ENCODE data around the gene MSRB1. TPM values are rescaled to one million over a fixed set of nuclear protein-coding genes. Genes with fewer than 3 reads are reported as not detected.

The MSRB1 gene
- total RNA-seq, 2 experiments from 2014 or later, result 13.2 to 13.9 TPM

- Mint-ChIP-seq H3K36me3 (ENCODE audit: low read depth) (peaks cover 16% of the 10 kb centered on the region), H3K4me1 (ENCODE audit: low read depth) (peaks cover 30% of the 10 kb centered on the region), H3K27me3 (ENCODE audit: low read depth) (peaks cover 38% of the 10 kb centered on the region), H3K27ac (peak overlapping the region; percentile 32), H3K9me3 (ENCODE audit: insufficient read depth) (no peaks in the 10 kb centered on the region), H3K4me3 (peak overlapping the region; percentile 80)
- DNase-seq (no peak), ATAC-seq (peak; percentile 45)
- ChIA-PET POLR2A (interaction anchor here (0.6 to 2.7 kb wide), 5 partner anchors 9 to 171 kb away, joined by 3 to 24 read pairs (median 5); partner anchors contain the start of genes RPS2, TBL3 and TRAF7), CTCF (interaction anchor here (1.0 to 3.7 kb wide), 6 partner anchors 18 to 156 kb away, joined by 3 to 13 read pairs (median 4); partner anchors contain the start of genes MSRB1, RNF151 and RPS2)
Observed at GRCh38 chr16:1984347-1985225, 41.6 kb upstream of the MSRB1 start.

DNA sequence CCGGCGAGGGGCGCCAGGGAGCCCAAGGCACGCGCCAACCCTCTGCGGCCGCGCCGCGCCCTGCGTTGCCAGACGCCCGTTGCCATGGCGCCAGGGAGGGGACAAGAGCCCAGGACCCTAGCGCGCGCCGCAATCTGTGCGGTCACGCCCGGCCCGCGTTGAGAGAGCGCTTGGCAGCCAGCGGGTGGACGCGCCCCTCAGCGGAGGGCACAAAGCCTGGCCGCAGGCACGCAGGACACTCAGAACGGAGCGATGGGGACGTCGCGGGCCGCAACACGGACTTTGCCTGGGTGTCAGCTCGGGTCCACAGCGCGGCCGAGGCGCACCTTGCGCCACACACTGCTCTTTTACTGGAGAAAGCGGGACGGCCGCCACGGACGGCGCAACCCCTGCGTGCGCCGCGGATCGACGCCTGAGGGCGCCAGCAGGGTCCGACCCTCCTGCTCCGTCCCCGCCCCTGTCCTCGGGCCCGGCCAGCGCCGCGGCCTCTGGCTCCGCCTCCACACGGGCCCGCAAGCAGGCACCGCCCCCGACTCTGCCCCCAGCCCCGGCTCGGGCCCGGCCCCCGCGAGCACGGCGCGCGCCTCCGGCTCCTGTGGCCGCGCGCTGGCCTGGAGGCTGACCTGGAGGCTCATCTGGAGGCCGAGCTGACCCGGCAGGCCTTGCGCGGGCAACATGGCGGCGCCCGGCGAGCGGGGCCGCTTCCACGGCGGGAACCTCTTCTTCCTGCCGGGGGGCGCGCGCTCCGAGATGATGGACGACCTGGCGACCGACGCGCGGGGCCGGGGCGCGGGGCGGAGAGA is 40.7 kb upstream of the MSRB1 start, which contains the start of gene GFER:
Gene GFER (plus strand): TSS at position 650 of the 803 bp plus-strand sequence. CDS start 26 bp downstream, at position 676.
- Mint-ChIP-seq H3K36me3 (ENCODE audit: low read depth) (peaks cover 18% of the 10 kb centered on the region), H3K27ac (peak within 1 kb of the TSS; percentile 32), H3K9me3 (ENCODE audit: insufficient read depth) (no peaks in the 10 kb centered on the region), H3K4me1 (ENCODE audit: low read depth) (peaks cover 27% of the 10 kb centered on the region), H3K27me3 (ENCODE audit: low read depth) (peaks cover 31% of the 10 kb centered on the region), H3K4me3 (peak within 1 kb of the TSS; percentile 80)
- DNase-seq (peak; percentile 80), ATAC-seq (peak; percentile 88)
- CTCF ChIA-PET, result interaction anchor here (1.0 to 3.7 kb wide), 6 partner anchors 17 to 157 kb away, joined by 3 to 13 read pairs (median 4); partner anchors contain the start of genes MSRB1, RNF151 and RPS2
- POLR2A ChIA-PET, result interaction anchor here (0.6 to 2.7 kb wide), 5 partner anchors 8 to 172 kb away, joined by 3 to 24 read pairs (median 5); partner anchors contain the start of genes RPS2, TBL3 and TRAF7

DNA sequence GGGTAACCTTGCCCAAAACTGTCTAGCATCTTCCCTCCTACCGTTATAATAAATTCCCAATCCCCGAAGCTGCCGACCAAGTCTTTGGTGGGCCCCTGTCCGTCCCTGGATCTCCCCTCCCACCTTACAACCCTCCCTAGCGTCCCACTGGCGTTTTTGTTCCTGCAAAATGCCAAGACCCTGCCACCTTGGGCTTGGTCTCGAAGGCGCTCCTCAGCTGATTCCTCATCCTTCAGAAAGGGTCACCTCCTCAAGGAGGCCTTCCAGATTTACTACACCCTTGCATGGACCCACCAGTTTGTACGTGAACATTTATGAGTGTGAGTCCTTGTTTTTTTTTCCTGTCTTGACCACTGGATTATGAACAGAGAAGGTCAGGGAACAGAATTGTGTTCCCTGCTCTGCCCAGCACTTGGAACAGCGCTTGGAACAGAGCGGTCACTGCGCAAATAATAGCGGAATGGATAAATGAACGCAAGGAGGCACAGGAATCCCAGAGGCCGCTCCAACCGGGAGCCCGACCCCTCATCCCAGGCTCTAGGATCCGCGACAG is 40.1 kb upstream of the MSRB1 start:
- H3K27ac Mint-ChIP-seq, result no peak overlapping the region
- H3K9me3 Mint-ChIP-seq (ENCODE audit: insufficient read depth), result no peaks in the 10 kb centered on the region
- DNase-seq (no peak), ATAC-seq (no peak)
- POLR2A ChIA-PET, result interaction anchor here (0.6 to 3.5 kb wide), 4 partner anchors 10 to 18 kb away, joined by 3 to 24 read pairs (median 11); partner anchors contain the start of genes RPS2 and TBL3
- H3K27me3 Mint-ChIP-seq (ENCODE audit: low read depth), result peaks cover 27% of the 10 kb centered on the region
- peak overlapping the region; percentile 80 for H3K4me3 Mint-ChIP-seq
- CTCF ChIA-PET, result interaction anchor here (0.9 to 3.7 kb wide), 5 partner anchors 17 to 157 kb away, joined by 3 to 13 read pairs (median 3); partner anchors contain the start of gene RNF151
- H3K36me3 Mint-ChIP-seq (ENCODE audit: low read depth), result peaks cover 20% of the 10 kb centered on the region
- peaks cover 27% of the 10 kb centered on the region for H3K4me1 Mint-ChIP-seq (ENCODE audit: low read depth)

- ChIA-PET POLR2A (interaction anchor here (0.7 to 3.5 kb wide), 2 partner anchors 10 to 17 kb away, joined by 5 to 18 read pairs; partner anchors contain the start of genes RPS2 and TBL3), CTCF (interaction anchor here (0.9 to 1.5 kb wide), 3 partner anchors 22 to 158 kb away, joined by 3 to 5 read pairs (median 3); no protein-coding TSS in a partner anchor)
- peaks cover 22% of the 10 kb centered on the region for H3K36me3 Mint-ChIP-seq (ENCODE audit: low read depth)
- ATAC-seq (no peak), DNase-seq (no peak)
- peak overlapping the region; percentile 5 for H3K4me3 Mint-ChIP-seq
- no peak overlapping the region for H3K27ac Mint-ChIP-seq
- H3K9me3 Mint-ChIP-seq (ENCODE audit: insufficient read depth), result no peaks in the 10 kb centered on the region
- peaks cover 27% of the 10 kb centered on the region for H3K4me1 Mint-ChIP-seq (ENCODE audit: low read depth)
- H3K27me3 Mint-ChIP-seq (ENCODE audit: low read depth), result peaks cover 27% of the 10 kb centered on the region
Observed at GRCh38 chr16:1982013-1982433, 39.0 kb upstream of the MSRB1 start.

- no peak within 1 kb of the TSS for H3K27ac Mint-ChIP-seq
- H3K4me3 Mint-ChIP-seq, result peak within 1 kb of the TSS; percentile 5
- ChIA-PET POLR2A (interaction anchor here (0.7 to 3.5 kb wide), 3 partner anchors 10 to 17 kb away, joined by 5 to 18 read pairs (median 7); partner anchors contain the start of genes RPS2 and TBL3), CTCF (interaction anchor here (1.0 to 1.5 kb wide), 3 partner anchors 15 to 118 kb away, joined by 3 to 5 read pairs (median 3); no protein-coding TSS in a partner anchor)
- DNase-seq (no peak), ATAC-seq (no peak)
- H3K27me3 Mint-ChIP-seq (ENCODE audit: low read depth), result peaks cover 27% of the 10 kb centered on the region
- H3K9me3 Mint-ChIP-seq (ENCODE audit: insufficient read depth), result no peaks in the 10 kb centered on the region
- peaks cover 16% of the 10 kb centered on the region for H3K36me3 Mint-ChIP-seq (ENCODE audit: low read depth)
- H3K4me1 Mint-ChIP-seq (ENCODE audit: low read depth), result peaks cover 24% of the 10 kb centered on the region
Observed at GRCh38 chr16:1981398-1981836, 38.4 kb upstream of the MSRB1 start, which contains the start of gene NOXO1. TSS of gene NOXO1 (minus strand) at chr16:1981469. CDS start at chr16:1981179, 290 bp downstream.

DNA sequence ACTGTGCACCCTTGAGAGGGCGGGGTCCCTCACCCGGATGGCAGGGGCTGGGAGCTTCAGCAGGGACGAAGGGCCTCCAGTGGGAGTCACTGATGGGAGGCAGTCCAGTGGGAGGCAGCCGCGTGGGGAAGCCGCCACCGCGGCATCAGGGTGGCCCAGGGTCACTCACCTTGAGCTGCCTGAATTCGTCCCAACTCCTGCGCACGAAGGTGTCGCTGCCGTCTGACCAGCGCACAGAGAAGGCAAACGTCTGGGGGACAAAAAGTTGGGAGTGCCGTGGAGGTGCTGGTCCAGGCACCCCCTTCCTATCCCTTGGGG is 37.7 kb upstream of the MSRB1 start:
- Mint-ChIP-seq H3K27ac (no peak overlapping the region), H3K9me3 (ENCODE audit: insufficient read depth) (no peaks in the 10 kb centered on the region), H3K4me3 (no peak overlapping the region), H3K4me1 (ENCODE audit: low read depth) (peaks cover 21% of the 10 kb centered on the region), H3K27me3 (ENCODE audit: low read depth) (peaks cover 27% of the 10 kb centered on the region), H3K36me3 (ENCODE audit: low read depth) (peaks cover 18% of the 10 kb centered on the region)
- DNase-seq, result no peak
- ChIA-PET CTCF (interaction anchor here (1.0 to 1.5 kb wide), 3 partner anchors 15 to 118 kb away, joined by 3 to 5 read pairs (median 3); no protein-coding TSS in a partner anchor), POLR2A (interaction anchor here (1.5 to 3.5 kb wide), 2 partner anchors 9 to 16 kb away, joined by 7 to 18 read pairs; partner anchors contain the start of genes RPS2 and TBL3)
- ATAC-seq, result no peak

- DNase-seq, result no peak
- peaks cover 14% of the 10 kb centered on the region for H3K36me3 Mint-ChIP-seq (ENCODE audit: low read depth)
- H3K27me3 Mint-ChIP-seq (ENCODE audit: low read depth), result peaks cover 27% of the 10 kb centered on the region
- ATAC-seq, result no peak
- no peak overlapping the region for H3K27ac Mint-ChIP-seq
- peaks cover 15% of the 10 kb centered on the region for H3K4me1 Mint-ChIP-seq (ENCODE audit: low read depth)
- H3K9me3 Mint-ChIP-seq (ENCODE audit: insufficient read depth), result no peaks in the 10 kb centered on the region
- POLR2A ChIA-PET, result interaction anchor here (1.5 to 3.5 kb wide), 2 partner anchors 8 to 15 kb away, joined by 7 to 18 read pairs; partner anchors contain the start of genes RPS2 and TBL3
- H3K4me3 Mint-ChIP-seq, result no peak overlapping the region
- CTCF ChIA-PET, result interaction anchor here (1.0 to 1.5 kb wide), 2 partner anchors 16 to 117 kb away, joined by 3 read pairs; no protein-coding TSS in a partner anchor
Observed at GRCh38 chr16:1980030-1980769, 37.2 kb upstream of the MSRB1 start.

- ATAC-seq (no peak), DNase-seq (no peak)
- POLR2A ChIA-PET, result interaction anchor here (1.5 to 3.5 kb wide), 2 partner anchors 8 to 15 kb away, joined by 7 to 18 read pairs; partner anchors contain the start of genes RPS2 and TBL3
- H3K36me3 Mint-ChIP-seq (ENCODE audit: low read depth), result peaks cover 18% of the 10 kb centered on the region
- no peak overlapping the region for H3K4me3 Mint-ChIP-seq
- H3K27me3 Mint-ChIP-seq (ENCODE audit: low read depth), result peaks cover 27% of the 10 kb centered on the region
- no peak overlapping the region for H3K27ac Mint-ChIP-seq
- H3K4me1 Mint-ChIP-seq (ENCODE audit: low read depth), result peaks cover 10% of the 10 kb centered on the region
- CTCF ChIA-PET, result interaction anchor here (1.5 kb wide), 1 partner anchor 17 kb away, joined by 3 read pairs; no protein-coding TSS in a partner anchor
- no peaks in the 10 kb centered on the region for H3K9me3 Mint-ChIP-seq (ENCODE audit: insufficient read depth)
Observed at GRCh38 chr16:1979271-1980029, 36.5 kb upstream of the MSRB1 start.

DNA sequence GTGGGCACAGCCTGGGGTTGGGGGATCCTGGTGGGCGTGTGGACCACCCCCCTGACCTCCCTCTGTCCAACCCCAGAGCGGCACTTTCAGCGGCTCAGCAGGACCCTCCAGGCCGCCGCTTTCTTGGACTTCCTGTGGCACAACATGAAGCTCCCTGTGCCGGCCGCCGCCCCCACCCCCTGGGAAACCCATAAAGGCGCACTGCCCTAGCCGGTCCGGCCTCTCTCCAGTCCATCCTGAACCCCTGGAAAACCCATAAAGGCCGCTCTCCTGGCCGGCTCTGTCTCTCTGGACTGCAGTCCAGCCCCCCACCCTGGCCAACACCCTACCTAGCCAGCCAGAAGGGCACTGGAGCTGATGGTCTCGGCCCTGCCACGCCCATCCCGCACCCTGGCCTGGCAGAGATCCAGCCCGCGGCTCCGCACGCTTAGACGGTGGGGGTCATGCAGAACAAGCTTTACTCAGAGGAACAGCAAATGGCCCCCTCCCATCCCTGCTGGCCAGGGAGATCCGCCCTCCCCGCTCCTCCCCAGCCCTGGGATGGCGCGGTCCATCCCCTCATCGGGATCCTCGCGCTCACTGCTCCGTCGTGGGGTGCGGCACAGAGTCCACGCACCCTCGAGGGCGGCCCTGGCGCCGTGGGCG is 35.6 kb upstream of the MSRB1 start:
- DNase-seq (no peak), ATAC-seq (no peak)
- CTCF ChIA-PET, result no interaction called here
- Mint-ChIP-seq H3K4me1 (ENCODE audit: low read depth) (peaks cover 10% of the 10 kb centered on the region), H3K27ac (no peak overlapping the region), H3K9me3 (ENCODE audit: insufficient read depth) (no peaks in the 10 kb centered on the region), H3K36me3 (ENCODE audit: low read depth) (peaks cover 18% of the 10 kb centered on the region), H3K4me3 (no peak overlapping the region), H3K27me3 (ENCODE audit: low read depth) (peaks cover 27% of the 10 kb centered on the region)
- POLR2A ChIA-PET, result interaction anchor here (1.0 to 4.2 kb wide), 2 partner anchors 12 to 14 kb away, joined by 4 to 31 read pairs; partner anchors contain the start of gene RPS2
